ENCODE data around the gene EML4. TPM values are rescaled to one million over a fixed set of nuclear protein-coding genes. Genes with fewer than 3 reads are reported as not detected.
A peak's percentile ranks its signal among the peaks of the same experiment; 100 is the strongest.

EML4 gene
- total and polyA plus RNA-seq, 2 of the 13 experiments (the other 11 are each of a cell fraction or from before 2014, with no cell fraction given): 243 to 476 TPM

DNA sequence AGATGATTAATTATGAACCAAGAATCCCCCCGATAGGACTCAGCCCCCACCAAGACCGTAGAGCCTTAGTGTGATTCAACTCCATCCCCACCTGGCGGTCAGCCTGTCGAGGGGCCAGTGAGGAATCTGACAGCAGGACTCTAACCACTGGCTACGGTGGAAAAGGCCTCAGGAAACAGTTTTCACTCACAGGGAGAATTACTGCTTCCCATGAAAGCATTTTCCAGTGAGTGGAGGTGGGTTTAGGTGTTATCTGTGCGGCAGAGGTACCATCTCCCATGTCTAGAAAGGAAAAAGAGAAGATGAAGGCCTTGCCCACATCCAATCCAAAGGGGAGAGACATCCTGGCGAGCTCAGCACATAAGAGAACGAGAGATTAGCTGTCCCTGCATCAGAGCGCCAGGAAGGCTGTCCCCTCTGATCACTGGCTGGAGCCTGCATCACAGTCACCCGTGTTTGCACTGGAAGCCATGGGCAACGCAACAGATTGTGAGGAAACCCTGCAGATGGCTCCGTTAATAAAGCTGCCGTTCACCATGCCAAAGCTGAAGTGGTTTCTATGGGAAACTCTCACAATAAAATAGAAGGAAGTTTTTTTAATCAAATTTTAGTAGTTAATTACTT, 169.5 kb downstream of the EML4 start:
- peaks cover 29% of the 10 kb centered on the region for H3K4me1 ChIP-seq (ENCODE audit: insufficient read depth, low read length)
- no peak overlapping the region for H3K9ac ChIP-seq (ENCODE audit: insufficient read depth, low read depth, low read length)
- no TSS peak for BruUV-seq (replicated peaks)
- POLR2A ChIA-PET: no interaction called here
- peaks cover 5% of the 10 kb centered on the region in 2 experiments for H3K36me3 ChIP-seq (replicated peaks in 1 of 2; ENCODE audit: control insufficient read depth in 1 of 2, insufficient read depth in 2 of 2, low read length in 2 of 2)
- in situ Hi-C loops (cut with HindIII; ENCODE audit: extremely low pct_ligation_motif_present, low pct_unique_long_range_greater_than_20kb) (no loop called here), intact Hi-C loops (cut with micrococcal nuclease; ENCODE audit: unreplicated experiment) (no loop called here)
- no peak overlapping the region for H3K27ac ChIP-seq (ENCODE audit: extremely low read length, insufficient read depth, low read length)
- H2AFZ ChIP-seq (ENCODE audit: low read length): no peak overlapping the region
- peaks cover 56% of the 10 kb centered on the region for H4K20me1 ChIP-seq (ENCODE audit: insufficient read depth, low read length)
- DNase-seq (ENCODE audit: low spot score): no peak
- H3K4me3 ChIP-seq (replicated peaks in 1 of 3; ENCODE audit: insufficient read depth in 1 of 3, low read depth in 2 of 3, low read length in 3 of 3): no peak overlapping the region
- peaks cover 3% of the 10 kb centered on the region for H3K79me2 ChIP-seq (ENCODE audit: insufficient read depth, low read length)
- 96% methylated on average over 13 of the region's 13 CpGs for WGBS (ENCODE audit: low lambda C conversion rate)
- no peak overlapping the region for H3K4me2 ChIP-seq (ENCODE audit: low read depth, low read length)
- H3K9me3 ChIP-seq (ENCODE audit: low read length): no peaks in the 10 kb centered on the region
- CTCF ChIA-PET (ENCODE audit: low intra/inter-chr PET ratio, low total read pairs): no interaction called here
- ATAC-seq: no peak
- no peak for FAIRE-seq
- H3K27me3 ChIP-seq (ENCODE audit: control insufficient read depth in 1 of 2, insufficient read depth in 2 of 2, low read length in 2 of 2): no peaks in the 10 kb centered on the region
- TF ChIP-seq FOXK2 (IDR thresholded peaks at IDR 0.05) (no peak), POLR2G (IDR thresholded peaks at IDR 0.05; ENCODE audit: low read depth, low read length) (peak; percentile 79), HDAC6 (IDR thresholded peaks at IDR 0.05; ENCODE audit: low read depth, low read length) (no peak), ZNF510 (CRISPR knock-in tag; IDR thresholded peaks at IDR 0.05; ENCODE audit: low read depth) (no peak), POLR2AphosphoS2 (IDR thresholded peaks at IDR 0.05; ENCODE audit: low read depth, low read length) (peak; percentile 95), ZNF878 (CRISPR knock-in tag; IDR thresholded peaks at IDR 0.05) (no peak), RXRB (CRISPR knock-in tag; IDR thresholded peaks at IDR 0.05; ENCODE audit: borderline replicate concordance) (peak; percentile 3; the same call in 1 of the 2 replicates), HES4 (CRISPR knock-in tag; IDR thresholded peaks at IDR 0.05; ENCODE audit: borderline replicate concordance) (0 out of 2 replicates have a peak, but pooled peaks have one; percentile 20), ZNF790 (CRISPR knock-in tag; IDR thresholded peaks at IDR 0.05; ENCODE audit: borderline replicate concordance) (peak; percentile 24; the same call in 1 of the 2 replicates), RFXAP (CRISPR knock-in tag; IDR thresholded peaks at IDR 0.05; ENCODE audit: borderline replicate concordance) (0 out of 2 replicates have a peak, but pooled peaks have one; percentile 43), SALL1 (CRISPR knock-in tag; IDR thresholded peaks at IDR 0.05) (no peak; the same call in 1 of the 2 replicates), ZNF501 (CRISPR knock-in tag; IDR thresholded peaks at IDR 0.05) (0 out of 2 replicates have a peak, but pooled peaks have one; percentile 21)
- TF ChIP-seq, protein P1, sequence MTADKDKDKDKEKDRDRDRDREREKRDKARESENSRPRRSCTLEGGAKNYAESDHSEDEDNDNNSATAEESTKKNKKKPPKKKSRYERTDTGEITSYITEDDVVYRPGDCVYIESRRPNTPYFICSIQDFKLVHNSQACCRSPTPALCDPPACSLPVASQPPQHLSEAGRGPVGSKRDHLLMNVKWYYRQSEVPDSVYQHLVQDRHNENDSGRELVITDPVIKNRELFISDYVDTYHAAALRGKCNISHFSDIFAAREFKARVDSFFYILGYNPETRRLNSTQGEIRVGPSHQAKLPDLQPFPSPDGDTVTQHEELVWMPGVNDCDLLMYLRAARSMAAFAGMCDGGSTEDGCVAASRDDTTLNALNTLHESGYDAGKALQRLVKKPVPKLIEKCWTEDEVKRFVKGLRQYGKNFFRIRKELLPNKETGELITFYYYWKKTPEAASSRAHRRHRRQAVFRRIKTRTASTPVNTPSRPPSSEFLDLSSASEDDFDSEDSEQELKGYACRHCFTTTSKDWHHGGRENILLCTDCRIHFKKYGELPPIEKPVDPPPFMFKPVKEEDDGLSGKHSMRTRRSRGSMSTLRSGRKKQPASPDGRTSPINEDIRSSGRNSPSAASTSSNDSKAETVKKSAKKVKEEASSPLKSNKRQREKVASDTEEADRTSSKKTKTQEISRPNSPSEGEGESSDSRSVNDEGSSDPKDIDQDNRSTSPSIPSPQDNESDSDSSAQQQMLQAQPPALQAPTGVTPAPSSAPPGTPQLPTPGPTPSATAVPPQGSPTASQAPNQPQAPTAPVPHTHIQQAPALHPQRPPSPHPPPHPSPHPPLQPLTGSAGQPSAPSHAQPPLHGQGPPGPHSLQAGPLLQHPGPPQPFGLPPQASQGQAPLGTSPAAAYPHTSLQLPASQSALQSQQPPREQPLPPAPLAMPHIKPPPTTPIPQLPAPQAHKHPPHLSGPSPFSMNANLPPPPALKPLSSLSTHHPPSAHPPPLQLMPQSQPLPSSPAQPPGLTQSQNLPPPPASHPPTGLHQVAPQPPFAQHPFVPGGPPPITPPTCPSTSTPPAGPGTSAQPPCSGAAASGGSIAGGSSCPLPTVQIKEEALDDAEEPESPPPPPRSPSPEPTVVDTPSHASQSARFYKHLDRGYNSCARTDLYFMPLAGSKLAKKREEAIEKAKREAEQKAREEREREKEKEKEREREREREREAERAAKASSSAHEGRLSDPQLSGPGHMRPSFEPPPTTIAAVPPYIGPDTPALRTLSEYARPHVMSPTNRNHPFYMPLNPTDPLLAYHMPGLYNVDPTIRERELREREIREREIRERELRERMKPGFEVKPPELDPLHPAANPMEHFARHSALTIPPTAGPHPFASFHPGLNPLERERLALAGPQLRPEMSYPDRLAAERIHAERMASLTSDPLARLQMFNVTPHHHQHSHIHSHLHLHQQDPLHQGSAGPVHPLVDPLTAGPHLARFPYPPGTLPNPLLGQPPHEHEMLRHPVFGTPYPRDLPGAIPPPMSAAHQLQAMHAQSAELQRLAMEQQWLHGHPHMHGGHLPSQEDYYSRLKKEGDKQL (CRISPR knock-in tag; IDR thresholded peaks at IDR 0.05; ENCODE audit: low read depth): no peak
- TF ChIP-seq, protein P2, sequence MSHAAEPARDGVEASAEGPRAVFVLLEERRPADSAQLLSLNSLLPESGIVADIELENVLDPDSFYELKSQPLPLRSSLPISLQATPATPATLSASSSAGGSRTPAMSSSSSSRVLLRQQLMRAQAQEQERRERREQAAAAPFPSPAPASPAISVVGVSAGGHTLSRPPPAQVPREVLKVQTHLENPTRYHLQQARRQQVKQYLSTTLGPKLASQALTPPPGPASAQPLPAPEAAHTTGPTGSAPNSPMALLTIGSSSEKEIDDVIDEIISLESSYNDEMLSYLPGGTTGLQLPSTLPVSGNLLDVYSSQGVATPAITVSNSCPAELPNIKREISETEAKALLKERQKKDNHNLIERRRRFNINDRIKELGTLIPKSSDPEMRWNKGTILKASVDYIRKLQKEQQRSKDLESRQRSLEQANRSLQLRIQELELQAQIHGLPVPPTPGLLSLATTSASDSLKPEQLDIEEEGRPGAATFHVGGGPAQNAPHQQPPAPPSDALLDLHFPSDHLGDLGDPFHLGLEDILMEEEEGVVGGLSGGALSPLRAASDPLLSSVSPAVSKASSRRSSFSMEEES (CRISPR knock-in tag; IDR thresholded peaks at IDR 0.05): 0 out of 2 replicates have a peak, but pooled peaks have one; percentile 32
- TF ChIP-seq, protein P3, sequence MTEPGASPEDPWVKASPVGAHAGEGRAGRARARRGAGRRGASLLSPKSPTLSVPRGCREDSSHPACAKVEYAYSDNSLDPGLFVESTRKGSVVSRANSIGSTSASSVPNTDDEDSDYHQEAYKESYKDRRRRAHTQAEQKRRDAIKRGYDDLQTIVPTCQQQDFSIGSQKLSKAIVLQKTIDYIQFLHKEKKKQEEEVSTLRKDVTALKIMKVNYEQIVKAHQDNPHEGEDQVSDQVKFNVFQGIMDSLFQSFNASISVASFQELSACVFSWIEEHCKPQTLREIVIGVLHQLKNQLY (CRISPR knock-in tag; IDR thresholded peaks at IDR 0.05): no peak
- TF ChIP-seq, protein P4, sequence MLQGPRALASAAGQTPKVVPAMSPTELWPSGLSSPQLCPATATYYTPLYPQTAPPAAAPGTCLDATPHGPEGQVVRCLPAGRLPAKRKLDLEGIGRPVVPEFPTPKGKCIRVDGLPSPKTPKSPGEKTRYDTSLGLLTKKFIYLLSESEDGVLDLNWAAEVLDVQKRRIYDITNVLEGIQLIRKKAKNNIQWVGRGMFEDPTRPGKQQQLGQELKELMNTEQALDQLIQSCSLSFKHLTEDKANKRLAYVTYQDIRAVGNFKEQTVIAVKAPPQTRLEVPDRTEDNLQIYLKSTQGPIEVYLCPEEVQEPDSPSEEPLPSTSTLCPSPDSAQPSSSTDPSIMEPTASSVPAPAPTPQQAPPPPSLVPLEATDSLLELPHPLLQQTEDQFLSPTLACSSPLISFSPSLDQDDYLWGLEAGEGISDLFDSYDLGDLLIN (CRISPR knock-in tag; IDR thresholded peaks at IDR 0.05; ENCODE audit: borderline replicate concordance): 0 out of 2 replicates have a peak, but pooled peaks have one; percentile 32

Data from HepG2 (cell line).